Mesendoderm (in vitro differentiated cells): ENCODE measurements around the gene CCDC196.
"Not testable (repeated sequence)": the region's sequence is repeated elsewhere in the genome, so short reads cannot be mapped to it uniquely, and the experiment has no call there.

ENCODE experiments used
- DNase-seq: peaks from one replicate; pipeline ENCODE4 v3.0.0; 2013
- H2AK5ac ChIP-seq: 2 replicates; pipeline ENCODE4 v1.6.1; 2013; ENCODE audit warnings: low read length, inconsistent platforms
- H2BK120ac ChIP-seq: 2 replicates; pipeline ENCODE4 v1.6.1; 2013; ENCODE audit warnings: low read depth, mild to moderate bottlenecking, low read length, moderate library complexity, mixed read lengths
- H2BK15ac ChIP-seq: replicated peaks from 2 replicates; pipeline ENCODE4 v1.6.1; 2013; ENCODE audit warnings: low read depth, mild to moderate bottlenecking, moderate library complexity
- H2BK5ac ChIP-seq: 2 replicates; pipeline ENCODE4 v1.6.1; 2013; ENCODE audit warnings: low read length, inconsistent platforms
- H3K18ac ChIP-seq: 2 replicates; pipeline ENCODE4 v1.6.1; 2013; ENCODE audit warnings: mild to moderate bottlenecking, low read length, mixed read lengths
- H3K23ac ChIP-seq: one replicate; pipeline ENCODE4 v1.6.1; 2013; ENCODE audit warnings: low read length
- H3K27ac ChIP-seq: 2 replicates; pipeline ENCODE4 v1.5.1; 2013; ENCODE audit warnings: low read depth, mild to moderate bottlenecking, inconsistent platforms, low read length, moderate library complexity
- H3K27me3 ChIP-seq: 2 replicates; pipeline ENCODE4 v1.6.1; 2013; ENCODE audit warnings: low read length, control low read depth, mild to moderate bottlenecking, inconsistent platforms; ENCODE audit not compliant: insufficient read depth, poor library complexity
- H3K36me3 ChIP-seq: 2 replicates; pipeline ENCODE4 v1.6.1; 2013; ENCODE audit warnings: low read length, inconsistent platforms; ENCODE audit not compliant: control insufficient read depth, insufficient read depth
- H3K4ac ChIP-seq: one replicate; pipeline ENCODE4 v1.6.1; 2013; ENCODE audit warnings: low read depth, mild to moderate bottlenecking, low read length, moderate library complexity
- H3K4me1 ChIP-seq: 2 replicates; pipeline ENCODE4 v1.6.1; 2013; ENCODE audit warnings: low read depth, low read length, inconsistent platforms; ENCODE audit not compliant: control insufficient read depth
- H3K4me2 ChIP-seq: 2 replicates; pipeline ENCODE4 v1.6.1; 2013; ENCODE audit warnings: low read length
- H3K4me3 ChIP-seq: 2 replicates; pipeline ENCODE4 v1.5.1; 2013; ENCODE audit warnings: mild to moderate bottlenecking, low read length
- H3K56ac ChIP-seq: one replicate; pipeline ENCODE4 v1.6.1; 2013; ENCODE audit warnings: low read length
- H3K79me1 ChIP-seq: 2 replicates; pipeline ENCODE4 v1.6.1; 2013; ENCODE audit warnings: low read length, inconsistent platforms
- H3K79me2 ChIP-seq: 2 replicates; pipeline ENCODE4 v1.6.1; 2013; ENCODE audit warnings: mild to moderate bottlenecking, low read length; ENCODE audit not compliant: control insufficient read depth, insufficient read depth
- H3K9ac ChIP-seq: 2 replicates; pipeline ENCODE4 v1.6.1; 2013; ENCODE audit warnings: low read length, inconsistent platforms
- H4K5ac ChIP-seq: one replicate; pipeline ENCODE4 v1.6.1; 2013; ENCODE audit warnings: low read length
- H4K8ac ChIP-seq: one replicate; pipeline ENCODE4 v1.6.1; 2013; ENCODE audit warnings: low read depth, mild to moderate bottlenecking, control low read depth, low read length, moderate library complexity
- WGBS: extraction: QIAGEN DNeasy Blood & Tissue Kit; methylation state at CpG from one replicate; pipeline ENCODE4 v1.1.7; 2013; ENCODE audit warnings: low lambda C conversion rate, missing lambda C conversion rate; ENCODE audit not compliant: insufficient coverage; ENCODE audit errors: extremely low coverage; 5-methylcytosine and 5-hydroxymethylcytosine counted together

The CCDC196 gene

DNA sequence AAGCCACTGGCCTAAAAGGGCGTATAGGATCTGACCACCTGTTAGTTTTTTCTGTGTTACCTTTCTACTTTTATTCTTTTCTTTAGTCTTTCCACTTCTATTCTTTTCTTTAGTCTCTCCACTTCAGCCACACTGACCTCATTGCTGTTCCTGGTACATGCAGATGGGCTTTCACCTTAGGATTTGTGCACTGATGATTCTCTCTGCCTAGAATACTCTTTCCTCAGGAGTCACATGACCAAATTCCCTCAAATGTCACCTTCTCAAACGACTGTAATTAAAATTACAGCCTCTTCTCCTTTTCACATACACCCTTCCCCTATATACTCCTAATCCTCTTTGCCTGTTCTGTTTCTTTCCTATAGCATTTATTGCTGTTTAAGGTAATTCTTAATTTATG, 57.8 kb downstream of the CCDC196 start:
- Histone ChIP-seq H3K56ac (no peak overlapping the region), H3K79me1 (no peaks in the 10 kb centered on the region), H3K27ac (no peak overlapping the region), H2BK15ac (no peak overlapping the region), H3K9ac (no peak overlapping the region), H2BK5ac (no peak overlapping the region), H2AK5ac (no peak overlapping the region), H3K4me2 (no peak overlapping the region), H3K4me3 (no peak overlapping the region), H3K4me1 (no peaks in the 10 kb centered on the region), H3K23ac (no peak overlapping the region), H3K27me3 (no peaks in the 10 kb centered on the region), H3K79me2 (no peaks in the 10 kb centered on the region), H3K4ac (no peak overlapping the region), H4K5ac (no peak overlapping the region), H4K8ac (no peak overlapping the region), H3K36me3 (no peaks in the 10 kb centered on the region), H3K18ac (no peak overlapping the region), H2BK120ac (no peak overlapping the region)
- DNase-seq = no peak
- no CpG with 5 or more reads among the region's 2 CpGs for whole genome bisulfite sequencing

- H4K5ac ChIP-seq, H3K4me3 ChIP-seq, H3K23ac ChIP-seq, H3K79me2 ChIP-seq, H3K36me3 ChIP-seq, H3K56ac ChIP-seq, H3K4me2 ChIP-seq, H2BK15ac ChIP-seq, H3K18ac ChIP-seq, H2BK5ac ChIP-seq, DNase-seq, H3K4me1 ChIP-seq, H3K27ac ChIP-seq, H3K27me3 ChIP-seq, H4K8ac ChIP-seq, H2AK5ac ChIP-seq, H3K9ac ChIP-seq, H3K4ac ChIP-seq, H2BK120ac ChIP-seq, H3K79me1 ChIP-seq: not testable (repeated sequence)
- WGBS = no CpG with 5 or more reads among the region's 32 CpGs
Measured at GRCh38 chr14:66545191-66545590, 59.0 kb downstream of the CCDC196 start.

DNA sequence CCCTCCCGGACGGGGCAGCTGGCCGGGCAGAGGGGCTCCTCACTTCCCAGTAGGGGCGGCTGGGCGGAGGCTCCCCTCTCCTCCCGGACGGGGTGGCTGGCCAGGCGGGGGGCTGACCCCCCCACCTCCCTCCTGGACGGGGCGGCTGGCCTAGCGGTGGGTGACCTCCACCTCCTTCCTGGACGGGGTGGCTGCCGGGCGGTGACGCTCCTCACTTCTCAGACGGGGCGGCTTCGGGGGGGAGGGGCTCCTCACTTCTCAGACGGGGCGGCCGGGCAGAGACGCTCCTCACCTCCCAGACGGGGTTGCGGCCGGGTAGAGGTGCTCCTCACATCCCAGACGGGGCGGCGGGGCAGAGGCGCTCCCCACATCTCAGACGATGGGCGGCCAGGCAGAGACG, 59.6 kb downstream of the CCDC196 start:
- no CpG with 5 or more reads among the region's 32 CpGs for WGBS
- H4K8ac ChIP-seq, H4K5ac ChIP-seq, H3K36me3 ChIP-seq, H3K4ac ChIP-seq, H3K9ac ChIP-seq, H3K79me1 ChIP-seq, H3K4me3 ChIP-seq, H3K18ac ChIP-seq, H3K27ac ChIP-seq, H2BK5ac ChIP-seq, H3K79me2 ChIP-seq, H3K23ac ChIP-seq, H3K56ac ChIP-seq, H2AK5ac ChIP-seq, H3K4me2 ChIP-seq, DNase-seq, H2BK15ac ChIP-seq, H2BK120ac ChIP-seq, H3K4me1 ChIP-seq, H3K27me3 ChIP-seq: not testable (repeated sequence)
